Mucosa of stomach (tissue), 1 donor: ENCODE data around the gene DGAT2L6.

Source experiments
- H3K27me3 ChIP-seq: one replicate; pipeline ENCODE4 v1.7.0; 2013; ENCODE audit warnings: mild to moderate bottlenecking, low read length; ENCODE audit not compliant: control insufficient read depth, insufficient read depth
- H3K36me3 ChIP-seq: one replicate; pipeline ENCODE4 v1.7.0; 2013; ENCODE audit warnings: low read length; ENCODE audit not compliant: control insufficient read depth, insufficient read depth
- H3K4me1 ChIP-seq: one replicate; pipeline ENCODE4 v1.7.0; 2013; ENCODE audit warnings: mild to moderate bottlenecking, low read length; ENCODE audit not compliant: control insufficient read depth, insufficient read depth
- H3K4me3 ChIP-seq: one replicate; pipeline ENCODE4 v1.7.0; 2013; ENCODE audit warnings: low read length
- H3K9ac ChIP-seq: one replicate; pipeline ENCODE4 v1.7.0; 2013; ENCODE audit warnings: mild to moderate bottlenecking, low read length, moderate library complexity
- H3K9me3 ChIP-seq: one replicate; pipeline ENCODE4 v1.7.0; 2013; ENCODE audit warnings: mild to moderate bottlenecking, low read length, moderate library complexity; ENCODE audit not compliant: control insufficient read depth
- donor health status: Pancreatic carcinoma.

Gene DGAT2L6

DNA sequence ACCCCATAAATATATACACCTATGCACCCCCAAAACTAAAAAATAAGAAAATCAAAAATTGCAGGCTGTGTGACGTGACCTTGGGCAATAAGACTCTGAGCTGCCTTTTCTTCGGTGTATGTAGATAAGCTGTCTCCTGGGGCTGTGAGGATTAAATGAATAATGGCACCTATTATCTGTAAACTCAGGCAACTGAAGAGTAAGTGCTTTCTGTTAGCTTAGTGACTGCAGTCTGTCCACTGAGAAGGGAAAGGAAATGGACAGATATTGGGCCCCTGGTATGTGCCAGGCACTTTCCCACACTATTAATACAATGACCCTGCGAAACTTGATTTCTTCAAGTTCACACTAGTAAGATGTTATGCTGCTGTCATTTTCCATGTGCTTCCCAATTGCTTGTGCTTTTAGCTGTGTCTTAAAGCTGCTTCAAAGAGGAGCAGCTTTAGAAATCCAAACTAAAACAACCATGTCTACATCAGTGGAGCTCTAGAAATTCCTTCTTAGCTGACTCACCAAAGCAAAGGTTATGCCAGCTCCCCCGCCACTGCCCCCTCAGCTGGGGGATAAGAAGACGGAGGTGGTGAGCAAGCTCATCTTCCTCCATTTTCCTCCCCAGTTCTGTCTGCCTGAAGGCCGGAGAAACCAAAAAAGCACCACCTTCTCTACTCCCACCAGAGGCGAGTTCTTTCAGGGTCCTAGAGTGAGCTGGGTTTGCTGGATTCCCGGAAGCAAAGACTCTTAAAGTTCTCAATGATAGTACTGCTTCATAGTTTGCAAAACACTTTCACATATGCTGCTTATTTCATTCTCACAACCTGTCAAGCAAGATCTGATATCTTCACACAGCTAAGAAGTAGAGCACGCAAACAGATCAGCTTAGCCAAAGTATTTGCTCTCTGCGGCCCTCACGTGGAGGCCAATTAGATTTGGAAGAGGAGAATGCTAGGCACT, 8.8 kb upstream of the DGAT2L6 start:
- Histone ChIP-seq H3K9ac (no peak overlapping the region), H3K4me3 (no peak overlapping the region), H3K9me3 (no peaks in the 10 kb centered on the region)

DNA sequence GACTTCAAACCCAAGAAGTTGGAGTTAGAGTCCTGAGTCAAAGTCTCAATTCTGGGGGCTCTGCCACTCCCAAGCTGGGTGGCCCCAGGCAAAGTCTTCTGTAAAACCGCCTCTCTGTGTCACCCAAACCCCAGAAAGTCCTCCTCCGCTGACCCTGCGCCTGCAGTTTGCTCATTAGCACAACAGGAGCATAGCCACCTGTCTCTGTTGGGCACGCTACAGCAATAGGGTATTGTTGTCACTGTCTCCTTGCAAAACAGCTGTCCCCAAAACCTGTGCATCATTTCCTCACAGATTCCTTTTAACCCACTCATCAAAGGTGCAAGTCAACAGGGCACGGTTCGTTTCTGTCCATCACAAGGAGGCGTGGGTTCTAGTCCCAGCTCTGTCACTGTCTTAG, 8.0 kb upstream of the DGAT2L6 start:
- H3K4me3 ChIP-seq, result no peak overlapping the region
- no peaks in the 10 kb centered on the region for H3K4me1 ChIP-seq
- no peaks in the 10 kb centered on the region for H3K36me3 ChIP-seq
- H3K9me3 ChIP-seq, result no peaks in the 10 kb centered on the region
- H3K27me3 ChIP-seq, result no peaks in the 10 kb centered on the region
- no peak overlapping the region for H3K9ac ChIP-seq

More for the DNA sequence above, 8.8 kb upstream of the DGAT2L6 start:
- H3K4me1 ChIP-seq, result no peaks in the 10 kb centered on the region
- no peaks in the 10 kb centered on the region for H3K27me3 ChIP-seq
- H3K36me3 ChIP-seq, result no peaks in the 10 kb centered on the region

DNA sequence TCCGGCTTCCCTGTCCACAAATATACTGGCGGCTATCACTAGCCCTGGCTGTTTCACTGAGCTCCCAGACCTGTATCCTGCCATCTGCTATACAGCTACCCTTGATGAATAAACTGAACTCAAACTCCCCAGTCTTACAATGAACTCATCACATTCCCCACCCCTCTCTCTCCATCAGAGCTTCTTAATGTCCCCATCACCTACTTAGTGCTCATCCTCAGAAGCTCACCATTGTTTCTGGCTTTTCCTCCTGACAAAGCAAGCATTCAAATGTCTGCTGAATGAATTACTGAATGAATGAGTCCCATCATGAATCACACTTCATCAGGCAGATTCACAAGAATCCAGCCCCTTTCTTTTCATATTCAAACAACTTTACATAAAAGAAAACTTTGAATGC, 5.7 kb upstream of the DGAT2L6 start:
- Histone ChIP-seq H3K36me3 (no peaks in the 10 kb centered on the region), H3K9ac (no peak overlapping the region), H3K27me3 (no peaks in the 10 kb centered on the region)

DNA sequence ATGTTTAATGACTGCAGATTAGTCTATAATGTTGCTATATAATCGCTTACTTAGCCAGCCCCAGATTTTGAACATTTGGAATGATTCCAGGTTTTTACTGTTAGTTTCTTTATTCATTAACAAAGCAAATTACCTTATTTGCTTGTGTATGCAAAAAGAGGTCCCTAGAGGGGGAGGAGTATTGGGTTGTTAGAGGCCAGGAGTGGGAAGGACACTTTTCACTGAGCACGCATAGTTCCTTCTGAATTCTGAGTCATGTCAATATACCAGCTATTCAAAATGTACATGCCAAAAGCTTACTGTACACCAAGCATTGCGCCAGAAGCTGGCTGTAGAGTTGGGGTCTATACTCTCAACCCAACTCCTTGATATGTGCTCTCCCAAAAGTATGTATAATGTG, 5.1 kb upstream of the DGAT2L6 start:
- no peaks in the 10 kb centered on the region for H3K9me3 ChIP-seq
- H3K9ac ChIP-seq, result no peak overlapping the region
- no peaks in the 10 kb centered on the region for H3K4me1 ChIP-seq
- no peaks in the 10 kb centered on the region for H3K36me3 ChIP-seq
- H3K4me3 ChIP-seq, result no peak overlapping the region
- no peaks in the 10 kb centered on the region for H3K27me3 ChIP-seq

More for the DNA sequence above, 5.7 kb upstream of the DGAT2L6 start:
- Histone ChIP-seq H3K9me3 (no peaks in the 10 kb centered on the region), H3K4me3 (no peak overlapping the region), H3K4me1 (no peaks in the 10 kb centered on the region)

DNA sequence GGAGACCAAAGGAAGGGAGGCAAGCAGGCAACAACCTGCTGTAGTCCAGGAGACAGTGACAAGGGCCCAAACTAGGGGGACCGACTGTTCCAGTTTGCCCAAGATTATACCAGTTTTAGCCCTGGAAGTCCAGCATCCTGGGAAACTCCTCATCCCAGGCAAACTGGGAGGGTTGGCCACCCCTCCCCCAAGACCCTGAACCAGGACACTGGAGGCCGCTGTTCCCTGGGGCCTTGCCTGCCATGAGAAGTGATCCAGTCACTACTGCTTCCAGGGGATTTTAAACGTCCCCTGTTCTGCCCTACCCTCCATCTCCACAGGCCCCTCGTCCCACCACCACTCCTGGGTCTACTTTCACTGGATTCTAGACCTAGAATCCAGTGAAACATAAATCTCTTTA, 4.3 kb upstream of the DGAT2L6 start:
- Histone ChIP-seq H3K4me1 (no peaks in the 10 kb centered on the region), H3K36me3 (no peaks in the 10 kb centered on the region), H3K4me3 (no peak overlapping the region), H3K9ac (no peak overlapping the region), H3K9me3 (no peaks in the 10 kb centered on the region), H3K27me3 (no peaks in the 10 kb centered on the region)

DNA sequence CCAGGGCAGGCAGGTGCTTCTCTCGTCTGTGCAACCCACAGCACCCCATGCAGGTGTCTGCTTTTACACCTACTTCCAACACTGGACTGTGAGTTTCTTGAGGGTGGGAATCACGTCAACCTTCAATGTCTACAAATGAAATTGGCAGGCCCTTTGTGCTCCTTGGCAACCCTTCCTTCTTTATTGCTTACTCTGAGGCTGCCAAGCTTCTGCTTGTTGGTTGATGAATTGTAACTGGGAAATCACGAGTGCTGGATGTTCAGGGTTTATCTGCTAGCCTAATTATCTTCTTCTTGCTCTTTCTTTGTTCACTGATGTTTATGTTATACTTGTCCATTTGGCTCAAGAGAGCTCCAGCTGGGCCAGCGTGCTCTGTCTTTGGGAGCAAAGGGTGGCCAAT, 2.5 kb upstream of the DGAT2L6 start:
- Histone ChIP-seq H3K9ac (no peak overlapping the region), H3K36me3 (no peaks in the 10 kb centered on the region), H3K4me1 (no peaks in the 10 kb centered on the region), H3K4me3 (no peak overlapping the region), H3K27me3 (no peaks in the 10 kb centered on the region), H3K9me3 (no peaks in the 10 kb centered on the region)

DNA sequence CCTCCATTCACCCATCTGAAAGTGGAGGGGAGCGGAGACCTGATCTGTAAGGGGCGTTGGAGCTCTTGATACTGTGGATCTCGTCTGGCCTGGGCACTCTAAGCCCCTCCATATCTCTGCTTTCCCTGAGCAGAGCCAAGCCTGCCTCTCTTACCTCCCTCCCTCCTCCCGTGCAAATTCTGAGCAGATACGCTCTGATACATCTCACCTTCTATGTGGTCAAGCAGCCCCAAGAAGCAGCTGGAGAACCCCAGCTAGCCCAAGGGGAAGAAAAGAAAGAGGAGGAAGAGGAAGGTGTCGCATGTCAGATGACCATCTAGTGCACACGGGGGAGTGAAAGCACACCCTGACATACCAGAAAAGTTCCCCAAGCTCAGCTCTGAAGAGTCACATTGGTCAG, 1.9 kb upstream of the DGAT2L6 start:
- H3K4me3 ChIP-seq, result no peak overlapping the region
- H3K27me3 ChIP-seq, result no peaks in the 10 kb centered on the region
- no peaks in the 10 kb centered on the region for H3K4me1 ChIP-seq
- H3K36me3 ChIP-seq, result no peaks in the 10 kb centered on the region
- no peaks in the 10 kb centered on the region for H3K9me3 ChIP-seq
- H3K9ac ChIP-seq, result no peak overlapping the region

DNA sequence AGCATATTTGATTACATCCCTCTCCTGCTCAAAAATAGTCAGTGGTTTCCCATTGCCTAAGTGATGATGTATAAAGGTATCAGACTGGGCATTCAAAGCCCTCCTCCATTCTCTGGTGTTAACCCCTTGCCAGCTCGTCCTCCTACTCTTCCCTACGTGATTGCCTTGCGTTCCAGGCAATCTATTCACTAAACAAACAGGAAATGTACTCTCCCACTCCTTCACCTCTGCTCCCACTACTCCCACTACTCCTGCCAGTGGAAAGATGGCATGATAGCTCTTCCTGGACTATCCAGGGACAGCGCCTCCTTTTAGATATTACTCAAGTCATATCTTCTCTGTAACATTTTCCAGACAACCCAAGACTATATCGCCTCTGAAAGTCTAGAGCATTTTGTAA, 5.8 kb downstream of the DGAT2L6 start:
- Histone ChIP-seq H3K9me3 (no peaks in the 10 kb centered on the region), H3K9ac (no peak overlapping the region), H3K36me3 (no peaks in the 10 kb centered on the region), H3K27me3 (no peaks in the 10 kb centered on the region), H3K4me3 (no peak overlapping the region), H3K4me1 (no peaks in the 10 kb centered on the region)

DNA sequence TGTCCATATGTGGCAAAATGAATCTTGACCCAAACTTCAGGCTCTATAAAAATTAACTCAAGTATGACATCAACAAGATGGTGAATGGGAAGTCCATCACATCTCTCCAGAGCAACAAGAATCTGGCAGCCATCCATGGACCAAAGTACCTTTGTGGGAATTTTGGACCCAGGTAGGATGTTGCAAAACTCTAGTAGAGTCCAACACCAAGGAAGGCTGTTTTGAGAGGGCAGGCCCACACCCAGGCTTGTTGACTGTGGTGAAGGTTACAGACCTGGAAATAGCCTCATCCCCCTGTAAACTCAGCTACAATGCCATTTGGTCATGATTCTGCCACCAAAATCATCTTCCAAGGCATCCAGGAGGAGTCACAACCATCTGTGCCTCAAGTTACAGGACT, 12.9 kb downstream of the DGAT2L6 start:
- Histone ChIP-seq H3K4me1 (no peaks in the 10 kb centered on the region), H3K9me3 (no peaks in the 10 kb centered on the region), H3K9ac (no peak overlapping the region), H3K36me3 (no peaks in the 10 kb centered on the region), H3K4me3 (no peak overlapping the region), H3K27me3 (no peaks in the 10 kb centered on the region)

DNA sequence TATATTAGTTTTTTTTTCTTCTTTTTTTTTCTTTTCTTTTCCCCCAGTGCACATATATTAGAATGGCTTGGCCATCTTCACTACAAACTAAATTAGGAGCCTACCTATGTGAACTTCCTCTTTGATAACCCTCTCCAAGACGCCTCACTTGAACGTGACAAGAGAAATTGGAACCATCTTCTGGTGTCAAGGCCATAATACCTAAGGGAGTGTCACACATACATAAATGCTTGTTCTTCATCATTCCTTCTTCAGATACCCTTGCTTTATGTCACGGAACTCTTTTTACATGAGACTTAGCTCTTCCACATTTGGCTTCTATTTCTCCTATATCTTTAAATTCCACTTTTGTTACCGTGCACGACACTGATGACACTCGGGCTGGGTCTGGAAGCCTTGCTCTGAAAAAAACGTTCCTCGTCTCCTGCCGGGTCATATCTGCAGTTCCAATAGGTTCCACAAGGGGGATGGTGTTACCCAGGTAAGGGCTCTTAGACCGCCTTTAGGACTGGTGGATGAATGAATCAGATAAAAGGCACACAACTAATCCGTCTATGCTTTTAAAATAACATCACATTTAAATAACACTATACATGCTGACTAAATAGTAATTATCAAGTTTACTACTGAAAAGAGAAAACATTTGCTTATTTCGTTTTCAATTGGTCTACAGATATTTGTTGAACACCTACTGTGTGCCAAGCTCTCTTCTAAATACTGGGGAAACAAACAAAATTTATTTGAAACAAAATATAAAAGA, 19.9 kb downstream of the DGAT2L6 start:
- Histone ChIP-seq H3K36me3 (no peaks in the 10 kb centered on the region), H3K27me3 (no peaks in the 10 kb centered on the region), H3K9ac (no peak overlapping the region), H3K4me3 (no peak overlapping the region), H3K4me1 (no peaks in the 10 kb centered on the region), H3K9me3 (no peaks in the 10 kb centered on the region)

DNA sequence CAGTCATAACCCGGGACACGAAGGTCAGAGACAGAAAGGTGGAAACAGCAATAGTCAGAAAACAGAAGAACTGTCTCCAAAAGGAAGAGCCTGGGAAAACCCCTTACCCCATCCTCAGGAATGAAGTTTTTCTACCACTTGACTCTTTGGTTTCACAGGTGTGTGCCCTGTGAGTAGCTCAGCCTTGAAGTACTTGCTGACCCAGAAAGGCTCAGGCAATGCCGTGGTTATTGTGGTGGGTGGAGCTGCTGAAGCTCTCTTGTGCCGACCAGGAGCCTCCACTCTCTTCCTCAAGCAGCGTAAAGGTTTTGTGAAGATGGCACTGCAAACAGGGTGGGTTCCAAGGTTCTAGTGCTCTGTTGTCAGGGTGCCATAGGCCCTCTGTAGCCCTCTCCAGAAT, 24.4 kb downstream of the DGAT2L6 start:
- Histone ChIP-seq H3K4me3 (no peak overlapping the region), H3K27me3 (no peaks in the 10 kb centered on the region), H3K36me3 (no peaks in the 10 kb centered on the region), H3K4me1 (no peaks in the 10 kb centered on the region), H3K9me3 (no peaks in the 10 kb centered on the region), H3K9ac (no peak overlapping the region)

DNA sequence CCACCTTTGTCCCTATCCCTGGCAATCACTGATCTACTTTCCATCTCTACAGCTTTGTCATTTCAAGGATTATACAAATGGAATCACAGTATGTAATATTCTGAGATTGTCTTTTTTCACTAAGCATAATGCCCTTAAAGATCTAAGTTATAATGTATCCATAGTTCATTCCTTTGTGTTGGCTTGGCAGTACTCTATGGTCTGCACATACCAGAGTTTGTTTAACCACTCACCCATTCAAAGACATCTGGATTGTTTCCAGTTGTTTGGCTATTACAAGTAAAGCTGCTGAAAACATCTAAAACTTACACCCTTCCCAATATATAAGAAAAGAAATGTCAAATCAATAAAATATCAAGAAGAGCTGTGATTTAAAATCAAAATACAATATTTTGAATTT, 31.2 kb downstream of the DGAT2L6 start:
- H3K36me3 ChIP-seq, result no peaks in the 10 kb centered on the region
- H3K9me3 ChIP-seq, result no peaks in the 10 kb centered on the region
- H3K4me1 ChIP-seq, result no peaks in the 10 kb centered on the region
- H3K9ac ChIP-seq, result no peak overlapping the region
- no peak overlapping the region for H3K4me3 ChIP-seq
- H3K27me3 ChIP-seq, result no peaks in the 10 kb centered on the region
